NCI-H526 treated with DMSO at 0.1 percent for 48 hours (cell line): ENCODE data around the gene ACMSD.

ENCODE experiments used
- DNase-seq: peaks from one replicate; lab custom pipeline; 2025; lab: John Stamatoyannopoulos, UW

The ACMSD gene

GRCh38 chr2:134949981-134950708, 111.7 kb downstream of the ACMSD start:
- no peak for DNase-seq

GRCh38 chr2:134950886-134951285, 112.5 kb downstream of the ACMSD start:
- DNase-seq, result no peak
